Neural cell (in vitro differentiated cells): ENCODE measurements around the gene NDUFC1. TPM values are rescaled to one million over a fixed set of nuclear protein-coding genes. Genes with fewer than 3 reads are reported as not detected.

Experiments
- H2AFZ ChIP-seq: fragments of 200-600, 300-800 bp; sonication (generic), shearing (Covaris generic); 2 replicates; pipeline ENCODE4 v1.6.0; 2014; ENCODE audit warnings: low read depth, mild to moderate bottlenecking, antibody characterized with exemption, low read length, moderate library complexity
- H3F3A ChIP-seq: fragments of 200-600 bp; shearing (Covaris generic); 2 replicates; pipeline ENCODE4 v1.6.1; 2016; ENCODE audit warnings: mild to moderate bottlenecking, moderate library complexity, mixed read lengths, antibody characterized with exemption, low read length; ENCODE audit not compliant: insufficient read depth, poor library complexity, severe bottlenecking
- H3K27ac ChIP-seq: fragments of 200-600, 300-800 bp; sonication (generic), shearing (Covaris generic); 2 replicates; pipeline ENCODE4 v1.5.1; 2014; ENCODE audit warnings: mild to moderate bottlenecking, low read length, moderate library complexity
- H3K27me3 ChIP-seq: fragments of 300-800, 200-600 bp; sonication (generic), shearing (Covaris generic); 2 replicates; pipeline ENCODE4 v1.6.0; 2014; ENCODE audit warnings: mild to moderate bottlenecking, low read depth, low read length, moderate library complexity; ENCODE audit not compliant: insufficient read depth
- H3K36me3 ChIP-seq: fragments of 300-800, 200-600 bp; sonication (generic), shearing (Covaris generic); 2 replicates; pipeline ENCODE4 v1.5.1; 2014; ENCODE audit warnings: mild to moderate bottlenecking, antibody characterized with exemption, low read length, moderate library complexity; ENCODE audit not compliant: insufficient read depth
- H3K4me2 ChIP-seq: fragments of 300-800, 200-600 bp; sonication (generic), shearing (Covaris generic); 2 replicates; pipeline ENCODE4 v1.6.0; 2014; ENCODE audit warnings: mild to moderate bottlenecking, low read length
- H3K4me3 ChIP-seq: fragments of 300-800, 200-600 bp; sonication (generic), shearing (Covaris generic); 2 replicates; pipeline ENCODE4 v1.5.1; 2014; ENCODE audit warnings: mild to moderate bottlenecking, low read length, moderate library complexity
- H3K79me2 ChIP-seq: fragments of 200-600 bp; shearing (Covaris generic); replicated peaks from 2 replicates; pipeline ENCODE4 v1.6.0; 2014; ENCODE audit warnings: mild to moderate bottlenecking, low read length, moderate library complexity; ENCODE audit not compliant: insufficient read depth
- H3K9ac ChIP-seq: fragments of 300-800, 200-600 bp; sonication (generic), shearing (Covaris generic); 2 replicates; pipeline ENCODE4 v1.6.1; 2016; ENCODE audit warnings: mild to moderate bottlenecking, low read length, mixed read lengths
- H3K9me2 ChIP-seq: fragments of 200-600 bp; shearing (Covaris generic); 2 replicates; pipeline ENCODE4 v1.6.1; 2016; ENCODE audit warnings: mild to moderate bottlenecking, low read length, mixed read lengths; ENCODE audit not compliant: insufficient read depth
- H3K9me3 ChIP-seq: fragments of 200-600, 300-800 bp; sonication (generic), shearing (Covaris generic); 2 replicates; pipeline ENCODE4 v1.6.1; 2016; ENCODE audit warnings: mild to moderate bottlenecking, mixed run types, low read length, moderate library complexity, mixed read lengths
- H4K20me1 ChIP-seq: fragments of 200-600 bp; shearing (Covaris generic); 2 replicates; pipeline ENCODE4 v1.6.1; 2016; ENCODE audit warnings: mild to moderate bottlenecking, mixed run types; ENCODE audit not compliant: insufficient read depth
- CTCF ChIP-seq: fragments of 450-650 bp; IDR thresholded peaks from 2 replicates; pipeline ENCODE4 v1.5.1; 2014; ENCODE audit warnings: antibody characterized with exemption, mild to moderate bottlenecking, moderate library complexity; ENCODE audit not compliant: poor library complexity, severe bottlenecking
- EP300 ChIP-seq: fragments of 450-650 bp; conservative IDR thresholded peaks from 2 replicates; pipeline ENCODE4 v1.6.1; 2014; ENCODE audit warnings: antibody characterized with exemption, mild to moderate bottlenecking, moderate library complexity; ENCODE audit not compliant: poor library complexity, severe bottlenecking
- EZH2 ChIP-seq: fragments of 200-600, 300-800 bp; shearing (Covaris generic), sonication (generic); IDR thresholded peaks from 2 replicates; pipeline ENCODE4 v1.6.1; 2014; ENCODE audit warnings: antibody characterized with exemption, low read length, borderline replicate concordance, mild to moderate bottlenecking; ENCODE audit not compliant: insufficient read depth, poor library complexity, severe bottlenecking
- MXI1 ChIP-seq: fragments of 450-650 bp; conservative IDR thresholded peaks from 2 replicates; pipeline ENCODE4 v1.6.1; 2014; ENCODE audit warnings: antibody characterized with exemption, mild to moderate bottlenecking; ENCODE audit not compliant: poor library complexity, severe bottlenecking
- POLR2AphosphoS5 ChIP-seq: IDR thresholded peaks from 2 replicates; pipeline ENCODE4 v1.6.1; 2012
- RAD21 ChIP-seq: fragments of 450-650 bp; conservative IDR thresholded peaks from 2 replicates; pipeline ENCODE4 v1.6.1; 2014; ENCODE audit warnings: antibody characterized with exemption, mild to moderate bottlenecking, moderate library complexity
- REST ChIP-seq: IDR thresholded peaks from 2 replicates; pipeline ENCODE4 v1.6.1; 2012; ENCODE audit warnings: borderline replicate concordance
- SMC3 ChIP-seq: fragments of 450-650 bp; conservative IDR thresholded peaks from 2 replicates; pipeline ENCODE4 v1.6.1; 2014; ENCODE audit warnings: antibody characterized with exemption, mild to moderate bottlenecking, moderate library complexity; ENCODE audit not compliant: poor library complexity
- TAF1 ChIP-seq: IDR thresholded peaks from 2 replicates; pipeline ENCODE4 v1.6.1; 2012; ENCODE audit warnings: low read depth
- polyA plus RNA-seq: library from polyadenylated mRNA; depleted of rRNA; stranded (reverse); fragments of >200 nt; gene quantifications from 2 replicates; pipeline ENCODE4 v1.2.3, GENCODE V29; 2014

NDUFC1 gene
- polyA plus RNA-seq, 1 donor from 2014 or later, result 102 TPM

- Histone ChIP-seq H3K4me2 (no peak overlapping the region), H3K27ac (no peak overlapping the region), H3K79me2 (peaks cover 39% of the 10 kb centered on the region), H3K9me3 (no peaks in the 10 kb centered on the region), H3F3A (no peaks in the 10 kb centered on the region), H3K9me2 (no peaks in the 10 kb centered on the region), H3K27me3 (no peaks in the 10 kb centered on the region), H3K4me3 (no peak overlapping the region), H4K20me1 (no peaks in the 10 kb centered on the region), H3K36me3 (no peaks in the 10 kb centered on the region), H2AFZ (no peak overlapping the region), H3K9ac (no peak overlapping the region)
- TF ChIP-seq TAF1 (no peak), SMC3 (no peak), EP300 (no peak), MXI1 (no peak), CTCF (no peak), EZH2 (no peak), RAD21 (no peak), REST (no peak), POLR2AphosphoS5 (no peak)
These were observed 27.5 kb upstream of the NDUFC1 start for GRCh38 chr4:139329665-139330200.

- peaks cover 56% of the 10 kb centered on the region for H3K79me2 ChIP-seq
These were observed 22.3 kb upstream of the NDUFC1 start for GRCh38 chr4:139324620-139325019.

More at GRCh38 chr4:139324620-139325019, 22.3 kb upstream of the NDUFC1 start:
- H3K9ac ChIP-seq, result no peak overlapping the region
- no peak overlapping the region for H2AFZ ChIP-seq
- H3K4me2 ChIP-seq, result no peak overlapping the region
- H3K9me2 ChIP-seq, result no peaks in the 10 kb centered on the region
- H4K20me1 ChIP-seq, result no peaks in the 10 kb centered on the region
- H3K9me3 ChIP-seq, result no peaks in the 10 kb centered on the region
- H3K27ac ChIP-seq, result no peak overlapping the region
- H3K36me3 ChIP-seq, result no peaks in the 10 kb centered on the region
- H3F3A ChIP-seq, result no peaks in the 10 kb centered on the region
- no peaks in the 10 kb centered on the region for H3K27me3 ChIP-seq
- H3K4me3 ChIP-seq, result no peak overlapping the region
- no peak for TF ChIP-seq EZH2
- no peak for TF ChIP-seq TAF1
- TF ChIP-seq REST, result no peak
- TF ChIP-seq EP300, result no peak
- TF ChIP-seq POLR2AphosphoS5, result no peak
- no peak for TF ChIP-seq RAD21
- TF ChIP-seq CTCF, result no peak
- no peak for TF ChIP-seq MXI1
- TF ChIP-seq SMC3, result no peak
